OCI-LY3 (cell line): Measurements from ENCODE around the gene NRM.

Experiments
- H2AFZ ChIP-seq: fragments of 200-600, 300-600 bp; shearing (Covaris generic); 2 replicates; pipeline ENCODE4 v1.6.0; 2014; ENCODE audit warnings: antibody characterized with exemption, low read depth, low read length
- H3K27ac ChIP-seq: fragments of 200-600, 300-600 bp; sonication (generic); 2 replicates; pipeline ENCODE4 v1.5.1; 2014; ENCODE audit warnings: mild to moderate bottlenecking, low read length, moderate library complexity, mixed read lengths
- H3K27me3 ChIP-seq: fragments of 200-600, 300-600 bp; sonication (generic); 2 replicates; pipeline ENCODE4 v1.6.1; 2014; ENCODE audit warnings: low read depth, low read length, mixed read lengths
- H3K36me3 ChIP-seq: fragments of 200-600, 300-600 bp; sonication (generic); replicated peaks from 2 replicates; pipeline ENCODE3; 2014; ENCODE audit warnings: low read depth, low read length, mixed read lengths
- H3K4me1 ChIP-seq: fragments of 300-600, 200-600 bp; sonication (generic); 2 replicates; pipeline ENCODE4 v1.6.1; 2014; ENCODE audit warnings: low read length, mixed read lengths
- H3K4me2 ChIP-seq: fragments of 200-600, 300-600 bp; sonication (generic); 2 replicates; pipeline ENCODE4 v1.6.1; 2014; ENCODE audit warnings: low read length, mixed read lengths
- H3K4me3 ChIP-seq: fragments of 300-600, 200-600 bp; sonication (generic); 2 replicates; pipeline ENCODE4 v1.5.1; 2014; ENCODE audit warnings: antibody characterized with exemption, mild to moderate bottlenecking, low read length, moderate library complexity
- H3K79me2 ChIP-seq: fragments of 300-600, 200-600 bp; shearing (Covaris generic); 2 replicates; pipeline ENCODE4 v1.6.1; 2014; ENCODE audit warnings: mild to moderate bottlenecking, low read length, mixed read lengths
- H3K9ac ChIP-seq: fragments of 300-600, 200-600 bp; shearing (Covaris generic); 2 replicates; pipeline ENCODE4 v1.6.0; 2014; ENCODE audit warnings: mild to moderate bottlenecking, low read length, moderate library complexity
- H3K9me3 ChIP-seq: fragments of 200-600, 300-600 bp; shearing (Covaris generic); 2 replicates; pipeline ENCODE4 v1.6.1; 2014; ENCODE audit warnings: low read length, mixed read lengths; ENCODE audit not compliant: insufficient read depth
- H4K20me1 ChIP-seq: fragments of 200-600, 300-600 bp; sonication (generic); 2 replicates; pipeline ENCODE4 v1.6.1; 2016; ENCODE audit warnings: low read length, mixed read lengths; ENCODE audit not compliant: insufficient read depth
- EZH2phosphoT487 ChIP-seq: fragments of 200-600 bp; shearing (Covaris generic); IDR thresholded peaks from 2 replicates; pipeline ENCODE4 v1.6.1; 2018; ENCODE audit warnings: antibody characterized with exemption, mixed run types, low read depth
- TF ChIP-seq, protein P1 (sequence below): fragments of 200-600, 300-600 bp; sonication (generic); IDR thresholded peaks from 2 replicates; pipeline ENCODE4 v1.5.1; 2014; ENCODE audit warnings: antibody characterized with exemption, low read length, low read depth

The NRM gene

DNA sequence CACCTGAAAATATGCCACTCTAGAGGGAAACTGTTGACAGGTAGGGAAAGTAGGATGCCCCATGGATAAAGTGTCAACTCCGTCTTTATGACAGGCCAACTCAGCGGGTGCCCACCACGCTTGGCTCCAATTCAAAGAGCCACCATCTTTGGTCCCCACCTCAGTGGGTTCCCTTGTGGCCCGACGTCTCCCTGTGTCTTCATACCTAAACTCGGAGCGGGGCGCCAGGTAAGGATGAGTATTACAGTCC, 26.0 kb upstream of the NRM start:
- peaks cover 42% of the 10 kb centered on the region for H3K79me2 ChIP-seq

DNA sequence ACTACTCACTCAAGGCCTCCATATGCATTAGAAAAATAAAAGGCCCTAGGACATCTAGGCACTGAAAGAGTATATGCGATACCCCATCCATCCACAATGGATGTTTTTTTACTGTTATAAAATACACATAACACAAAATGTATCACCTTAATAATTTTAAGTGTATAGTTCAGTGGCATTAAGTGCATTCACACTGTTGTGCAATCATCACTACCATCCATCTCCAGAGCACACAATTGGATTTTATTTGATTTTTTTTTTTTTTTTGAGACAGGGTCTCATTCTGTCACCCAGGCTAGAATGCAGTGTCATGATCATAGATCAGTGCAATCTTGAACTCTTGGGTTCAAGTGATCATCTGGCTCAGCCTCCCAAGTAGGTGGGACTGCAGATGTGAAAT, 23.5 kb upstream of the NRM start:
- Histone ChIP-seq H3K9ac (no peak overlapping the region), H3K4me1 (peaks cover 24% of the 10 kb centered on the region), H2AFZ (no peak overlapping the region), H3K9me3 (no peaks in the 10 kb centered on the region), H3K27ac (no peak overlapping the region), H3K4me2 (no peak overlapping the region), H4K20me1 (no peaks in the 10 kb centered on the region), H3K36me3 (no peaks in the 10 kb centered on the region), H3K27me3 (no peaks in the 10 kb centered on the region), H3K4me3 (no peak overlapping the region), H3K79me2 (peaks cover 18% of the 10 kb centered on the region)
- no peak for TF ChIP-seq EZH2phosphoT487
- TF ChIP-seq, protein P1, sequence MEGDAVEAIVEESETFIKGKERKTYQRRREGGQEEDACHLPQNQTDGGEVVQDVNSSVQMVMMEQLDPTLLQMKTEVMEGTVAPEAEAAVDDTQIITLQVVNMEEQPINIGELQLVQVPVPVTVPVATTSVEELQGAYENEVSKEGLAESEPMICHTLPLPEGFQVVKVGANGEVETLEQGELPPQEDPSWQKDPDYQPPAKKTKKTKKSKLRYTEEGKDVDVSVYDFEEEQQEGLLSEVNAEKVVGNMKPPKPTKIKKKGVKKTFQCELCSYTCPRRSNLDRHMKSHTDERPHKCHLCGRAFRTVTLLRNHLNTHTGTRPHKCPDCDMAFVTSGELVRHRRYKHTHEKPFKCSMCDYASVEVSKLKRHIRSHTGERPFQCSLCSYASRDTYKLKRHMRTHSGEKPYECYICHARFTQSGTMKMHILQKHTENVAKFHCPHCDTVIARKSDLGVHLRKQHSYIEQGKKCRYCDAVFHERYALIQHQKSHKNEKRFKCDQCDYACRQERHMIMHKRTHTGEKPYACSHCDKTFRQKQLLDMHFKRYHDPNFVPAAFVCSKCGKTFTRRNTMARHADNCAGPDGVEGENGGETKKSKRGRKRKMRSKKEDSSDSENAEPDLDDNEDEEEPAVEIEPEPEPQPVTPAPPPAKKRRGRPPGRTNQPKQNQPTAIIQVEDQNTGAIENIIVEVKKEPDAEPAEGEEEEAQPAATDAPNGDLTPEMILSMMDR, result no peak

More for the DNA sequence above, 26.0 kb upstream of the NRM start:
- Histone ChIP-seq H4K20me1 (peaks cover 4% of the 10 kb centered on the region), H2AFZ (no peak overlapping the region), H3K9me3 (no peaks in the 10 kb centered on the region), H3K9ac (peak overlapping the region; percentile 98), H3K36me3 (peaks cover 13% of the 10 kb centered on the region), H3K27ac (peak overlapping the region; percentile 87), H3K4me1 (peaks cover 24% of the 10 kb centered on the region), H3K4me2 (peak overlapping the region; percentile 97), H3K27me3 (no peaks in the 10 kb centered on the region), H3K4me3 (peak overlapping the region; percentile 93)
- no peak for TF ChIP-seq EZH2phosphoT487
- TF ChIP-seq, protein P1, result no peak

DNA sequence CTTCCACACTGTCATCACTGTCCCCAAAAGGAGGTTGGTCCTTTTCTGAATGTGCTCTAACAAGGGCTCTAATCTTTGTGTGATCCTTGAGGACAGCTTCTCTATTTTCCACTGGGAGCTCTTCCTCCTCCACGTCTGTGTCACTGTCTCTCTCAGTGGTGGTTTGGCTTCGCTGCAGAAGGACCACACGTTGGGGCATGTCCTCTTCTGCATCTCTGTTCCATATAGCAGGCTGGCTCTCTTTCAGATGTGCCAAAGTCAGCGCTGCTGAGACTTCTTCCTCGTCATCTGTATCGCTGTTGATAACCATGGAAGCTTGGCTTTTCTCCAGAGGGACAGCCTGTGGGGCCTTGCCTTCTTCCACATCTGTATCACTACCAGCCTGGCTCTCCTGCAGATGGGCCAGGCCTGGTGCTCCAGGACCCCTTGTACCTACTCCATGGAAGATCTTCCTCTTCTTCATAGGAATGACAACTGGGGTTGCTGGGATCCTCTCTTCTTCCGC, 21.7 kb upstream of the NRM start:
- Histone ChIP-seq H3K4me3 (no peak overlapping the region), H3K9ac (no peak overlapping the region), H3K27me3 (no peaks in the 10 kb centered on the region), H3K9me3 (no peaks in the 10 kb centered on the region), H3K79me2 (peaks cover 5% of the 10 kb centered on the region), H3K27ac (no peak overlapping the region), H3K4me2 (no peak overlapping the region), H4K20me1 (no peaks in the 10 kb centered on the region), H2AFZ (no peak overlapping the region), H3K4me1 (peaks cover 12% of the 10 kb centered on the region), H3K36me3 (no peaks in the 10 kb centered on the region)
- no peak for TF ChIP-seq EZH2phosphoT487
- TF ChIP-seq, protein P1, result no peak

DNA sequence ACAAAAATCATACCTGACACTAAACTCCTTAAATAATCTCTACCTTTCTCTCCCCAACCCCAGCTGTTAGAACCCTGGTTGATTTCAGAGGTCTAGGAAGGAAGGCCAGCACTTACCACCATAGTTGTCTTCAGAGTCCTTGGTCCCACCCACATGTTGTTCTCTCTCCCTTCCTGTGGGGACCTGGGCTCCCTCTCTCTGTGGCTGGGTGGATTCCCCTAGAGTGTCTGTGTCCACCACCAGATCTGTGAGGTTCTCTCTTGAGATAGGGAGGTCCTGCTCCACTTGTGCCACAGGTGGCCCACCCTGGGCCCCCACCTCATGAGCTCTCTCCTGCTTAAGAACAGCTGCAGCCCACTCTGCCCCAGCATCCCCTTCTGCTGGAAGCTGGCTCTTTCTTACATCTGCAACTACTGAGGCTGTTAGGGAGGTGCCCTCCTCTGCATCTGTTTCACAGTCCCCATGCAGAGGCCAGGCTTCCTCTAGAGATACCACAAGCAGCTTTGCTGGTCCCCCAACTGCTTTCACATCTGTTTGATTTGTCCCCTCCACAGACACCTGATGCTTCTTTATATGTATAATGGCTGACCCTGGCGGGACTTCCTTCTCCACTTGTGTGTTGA, 21.1 kb upstream of the NRM start:
- H3K4me3 ChIP-seq, result no peak overlapping the region
- H3K27me3 ChIP-seq, result no peaks in the 10 kb centered on the region
- no peaks in the 10 kb centered on the region for H4K20me1 ChIP-seq
- peaks cover 5% of the 10 kb centered on the region for H3K79me2 ChIP-seq
- TF ChIP-seq, protein P1, result no peak
- TF ChIP-seq EZH2phosphoT487, result no peak
- no peak overlapping the region for H3K27ac ChIP-seq
- H3K4me1 ChIP-seq, result peaks cover 12% of the 10 kb centered on the region
- no peak overlapping the region for H3K4me2 ChIP-seq
- no peak overlapping the region for H2AFZ ChIP-seq
- no peaks in the 10 kb centered on the region for H3K36me3 ChIP-seq
- no peaks in the 10 kb centered on the region for H3K9me3 ChIP-seq
- H3K9ac ChIP-seq, result no peak overlapping the region
